Keratinocyte (primary cell): ENCODE measurements around the gene EPS8L2. TPM values are rescaled to one million over a fixed set of nuclear protein-coding genes. Genes with fewer than 3 reads are reported as not detected.

Experiments used
- DNase-seq: peaks from one replicate; pipeline ENCODE4 v3.0.0-alpha.2; 2011; ENCODE audit warnings: low read depth, missing footprints, low spot score
- FAIRE-seq: peaks from 2 replicates; lab custom pipeline; 2011; peaks lifted over from hg19 to GRCh38; lab: Jason Lieb, UNC
- H2AFZ ChIP-seq: 2 replicates; pipeline ENCODE4 v1.6.0; 2012; ENCODE audit warnings: low read length, control low read depth, inconsistent platforms; ENCODE audit not compliant: control insufficient read depth
- H3K27ac ChIP-seq: 2 replicates; pipeline ENCODE4 v1.5.1; 2011; ENCODE audit warnings: low read length; ENCODE audit not compliant: control insufficient read depth, insufficient read depth
- H3K27me3 ChIP-seq: 3 replicates; pipeline ENCODE4 v1.6.0; 2011; ENCODE audit warnings: low read length; ENCODE audit not compliant: control insufficient read depth, insufficient read depth; ENCODE audit errors: extremely low read depth
- H3K36me3 ChIP-seq, 2 experiments: 2 replicates in 1 of 2; 3 replicates in 1 of 2; pipeline ENCODE4 v1.5.1; 2011; ENCODE audit warnings: low read length in 2 of 2, mild to moderate bottlenecking in 1 of 2; ENCODE audit not compliant: control insufficient read depth in 2 of 2, insufficient read depth in 2 of 2; ENCODE audit errors: extremely low read depth in 1 of 2
- H3K4me1 ChIP-seq: 3 replicates; pipeline ENCODE4 v1.5.1; 2011; ENCODE audit warnings: low read length; ENCODE audit not compliant: control insufficient read depth, insufficient read depth; ENCODE audit errors: extremely low read depth
- H3K4me2 ChIP-seq: 3 replicates; pipeline ENCODE4 v1.6.0; 2011; ENCODE audit warnings: low read depth, low read length; ENCODE audit not compliant: control insufficient read depth, insufficient read depth; ENCODE audit errors: extremely low read depth
- H3K4me3 ChIP-seq, 3 experiments: fragments of 200-600 bp in 1 of 3; sonication (generic) in 1 of 3; 2 replicates in 2 of 3; 3 replicates in 1 of 3; pipeline ENCODE4 v1.5.1; 2011 to 2016; ENCODE audit warnings: low read length in 3 of 3, mild to moderate bottlenecking in 3 of 3, control low read depth in 2 of 3, inconsistent platforms in 1 of 3, low read depth in 1 of 3, mixed read lengths in 1 of 3, mixed run types in 1 of 3, moderate library complexity in 1 of 3; ENCODE audit not compliant: control insufficient read depth in 2 of 3, insufficient read depth in 2 of 3; ENCODE audit errors: extremely low read depth in 1 of 3
- H3K79me2 ChIP-seq: 2 replicates; pipeline ENCODE4 v1.6.0; 2012; ENCODE audit warnings: low read length; ENCODE audit not compliant: control insufficient read depth, insufficient read depth
- H3K9ac ChIP-seq: 3 replicates; pipeline ENCODE4 v1.6.0; 2011; ENCODE audit warnings: low read length; ENCODE audit not compliant: control insufficient read depth, insufficient read depth; ENCODE audit errors: extremely low read depth
- H3K9me1 ChIP-seq: 3 replicates; pipeline ENCODE4 v1.6.0; 2011; ENCODE audit warnings: low read length; ENCODE audit not compliant: control insufficient read depth, insufficient read depth; ENCODE audit errors: extremely low read depth
- H3K9me3 ChIP-seq: 2 replicates; pipeline ENCODE4 v1.5.1; 2012; ENCODE audit warnings: low read depth, low read length; ENCODE audit not compliant: control insufficient read depth
- H4K20me1 ChIP-seq: 3 replicates; pipeline ENCODE4 v1.6.0; 2011; ENCODE audit warnings: low read length; ENCODE audit not compliant: control insufficient read depth, insufficient read depth; ENCODE audit errors: extremely low read depth
- CTCF ChIP-seq, 3 experiments: IDR thresholded peaks in 1 of 3; conservative IDR thresholded peaks in 1 of 3; optimal IDR thresholded peaks in 1 of 3; 2 replicates in 2 of 3; 3 replicates in 1 of 3; pipeline versions ENCODE3 to v1.5.1; 2011; ENCODE audit warnings: low read length in 3 of 3, mild to moderate bottlenecking in 3 of 3, moderate library complexity in 2 of 3, control low read depth in 1 of 3, inconsistent platforms in 1 of 3; ENCODE audit not compliant: insufficient read depth in 2 of 3; ENCODE audit errors: extremely low read depth in 1 of 3
- EZH2 ChIP-seq: IDR thresholded peaks from one replicate; pipeline ENCODE4 v1.6.1; 2012; ENCODE audit warnings: inconsistent platforms, mild to moderate bottlenecking, low read length, moderate library complexity
- dilution Hi-C: fragments of 300-500 bp; cut with MboI; formaldehyde crosslinking; loops from one replicate; pipeline ENCODE4 v1.7.0; 2020; ENCODE audit warnings: low sequenced_read_pairs; ENCODE audit not compliant: extremely low pct_ligation_motif_present
- polyA plus RNA-seq, 5 experiments: library from polyadenylated mRNA; depleted of rRNA in 3 of 5; stranded (reverse) in 3 of 5; stranded (forward) in 1 of 5; unstranded in 1 of 5; fragments of >200 nt; gene quantifications; 1 replicate in 1 of 5; 2 replicates in 3 of 5; 3 replicates in 1 of 5; pipeline versions ENCODE4 v1.2.1 to v1.2.3, GENCODE V29; 2011 to 2012; ENCODE audit warnings: missing spikeins in 2 of 5, low read depth in 1 of 5, low replicate concordance in 1 of 5

The EPS8L2 gene
- polyA plus RNA-seq, 1 donor (not counting 4 experiments of a cell fraction or from before 2014, with no cell fraction given), result 114 TPM

DNA sequence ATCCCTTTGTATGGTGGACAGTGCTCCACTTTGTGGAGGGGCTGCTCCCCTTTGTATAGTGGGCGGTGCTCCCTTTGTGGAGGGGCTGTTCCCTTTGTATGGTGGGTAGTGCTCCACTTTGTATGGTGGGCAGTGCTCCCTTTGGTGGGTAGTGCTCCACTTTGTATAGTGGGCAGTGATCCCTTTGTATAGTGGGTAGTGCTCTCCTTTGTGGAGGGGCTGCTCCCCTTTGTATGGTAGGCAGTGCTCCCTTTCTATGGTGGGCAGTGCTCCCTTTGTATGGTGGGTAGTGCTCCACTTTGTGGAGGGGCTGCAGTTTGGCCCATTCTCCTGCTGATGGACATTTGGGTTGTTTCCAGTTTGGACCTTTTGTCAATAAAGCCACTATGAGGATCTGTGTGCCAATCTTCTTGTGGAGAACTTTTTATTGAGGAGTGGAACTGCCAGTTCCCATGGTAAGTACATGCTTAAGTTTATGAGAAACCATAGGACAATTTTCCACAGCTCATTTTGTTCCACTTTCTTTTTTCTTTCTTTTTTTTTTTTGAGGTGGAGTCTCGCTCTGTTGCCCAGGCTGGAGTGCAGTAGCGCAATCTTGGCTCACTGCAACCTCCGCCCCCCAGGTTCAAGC, 36.7 kb downstream of the EPS8L2 start:
- FAIRE-seq, result no peak
- dilution Hi-C loops, result no loop called here

GRCh38 chr11:745428-745827, 39.4 kb downstream of the EPS8L2 start:
- no peaks in the 10 kb centered on the region for H3K36me3 ChIP-seq
- no peaks in the 10 kb centered on the region for H3K9me3 ChIP-seq
- dilution Hi-C loops, result no loop called here
- FAIRE-seq (no peak), DNase-seq (no peak)
- no peaks in the 10 kb centered on the region for H3K9me1 ChIP-seq
- H3K4me1 ChIP-seq, result peaks cover 16% of the 10 kb centered on the region
- no peak overlapping the region for H3K4me3 ChIP-seq
- H3K4me2 ChIP-seq, result no peak overlapping the region
- no peak overlapping the region for H3K27ac ChIP-seq
- H3K79me2 ChIP-seq, result peaks cover 30% of the 10 kb centered on the region
- no peak for TF ChIP-seq CTCF (optimal IDR thresholded peaks at IDR 0.05 in 1 of 3, IDR thresholded peaks at IDR 0.05 in 1 of 3, conservative IDR thresholded peaks at IDR 0.05 in 1 of 3; ENCODE audit: extremely low read depth in 1 of 3, insufficient read depth in 2 of 3, low read length in 3 of 3)
- no peak for TF ChIP-seq EZH2
- no peak overlapping the region for H3K9ac ChIP-seq
- no peaks in the 10 kb centered on the region for H4K20me1 ChIP-seq
- no peaks in the 10 kb centered on the region for H3K27me3 ChIP-seq
- H2AFZ ChIP-seq, result no peak overlapping the region

More for the DNA sequence above, 36.7 kb downstream of the EPS8L2 start:
- no peak overlapping the region for H3K9ac ChIP-seq
- H3K27me3 ChIP-seq, result no peaks in the 10 kb centered on the region
- peaks cover 12% of the 10 kb centered on the region for H3K4me1 ChIP-seq
- DNase-seq, result no peak
- H3K36me3 ChIP-seq, result no peaks in the 10 kb centered on the region
- no peaks in the 10 kb centered on the region for H3K9me1 ChIP-seq
- TF ChIP-seq EZH2 (no peak), CTCF (optimal IDR thresholded peaks at IDR 0.05 in 1 of 3, IDR thresholded peaks at IDR 0.05 in 1 of 3, conservative IDR thresholded peaks at IDR 0.05 in 1 of 3; ENCODE audit: extremely low read depth in 1 of 3, insufficient read depth in 2 of 3, low read length in 3 of 3) (no peak)
- no peaks in the 10 kb centered on the region for H3K9me3 ChIP-seq
- no peak overlapping the region for H2AFZ ChIP-seq
- H3K4me3 ChIP-seq, result no peak overlapping the region
- H3K4me2 ChIP-seq, result no peak overlapping the region
- H3K27ac ChIP-seq, result no peak overlapping the region
- H4K20me1 ChIP-seq, result no peaks in the 10 kb centered on the region
- peaks cover 4% of the 10 kb centered on the region for H3K79me2 ChIP-seq
